Activated CD8-positive, alpha-beta memory T cell treated with anti-CD3 and anti-CD28 coated beads for 24 hours (primary cell): ENCODE results near the gene ATP6V0A4.
"Not testable (repeated sequence)": the region's sequence is repeated elsewhere in the genome, so short reads cannot be mapped to it uniquely, and the experiment has no call there.

Experiments used
- DNase-seq: peaks from one replicate; pipeline ENCODE4 v3.0.0-alpha.2; 2020

ATP6V0A4 gene

GRCh38 chr7:138697535-138698182, 100.3 kb downstream of the ATP6V0A4 start:
- DNase-seq = no peak

GRCh38 chr7:138695776-138696175, 102.2 kb downstream of the ATP6V0A4 start:
- DNase-seq = not testable (repeated sequence)

- no peak for DNase-seq
Observed at GRCh38 chr7:138695106-138695505, 102.9 kb downstream of the ATP6V0A4 start.

- no peak for DNase-seq
Observed at GRCh38 chr7:138691178-138691577, 106.8 kb downstream of the ATP6V0A4 start.

GRCh38 chr7:138690495-138690894, 107.5 kb downstream of the ATP6V0A4 start:
- DNase-seq = no peak

GRCh38 chr7:138688037-138688436, 110.0 kb downstream of the ATP6V0A4 start:
- DNase-seq = not testable (repeated sequence)

- DNase-seq = no peak
Observed at GRCh38 chr7:138684340-138684739, 113.7 kb downstream of the ATP6V0A4 start.

GRCh38 chr7:138679793-138680192, 118.2 kb downstream of the ATP6V0A4 start:
- no peak for DNase-seq

- no peak for DNase-seq
Observed at GRCh38 chr7:138670594-138670993, 127.4 kb downstream of the ATP6V0A4 start.

GRCh38 chr7:138669364-138669763, 128.6 kb downstream of the ATP6V0A4 start:
- DNase-seq = no peak

GRCh38 chr7:138668946-138669345, 129.1 kb downstream of the ATP6V0A4 start:
- DNase-seq = no peak

- DNase-seq = no peak
Observed at GRCh38 chr7:138668229-138668596, 129.8 kb downstream of the ATP6V0A4 start.

- DNase-seq = no peak
Observed at GRCh38 chr7:138667535-138668228, 130.3 kb downstream of the ATP6V0A4 start.

GRCh38 chr7:138666385-138666784, 131.6 kb downstream of the ATP6V0A4 start:
- no peak for DNase-seq

GRCh38 chr7:138665669-138666140, 132.3 kb downstream of the ATP6V0A4 start:
- DNase-seq = no peak

- no peak for DNase-seq
Observed at GRCh38 chr7:138665249-138665648, 132.7 kb downstream of the ATP6V0A4 start.

- DNase-seq = no peak
Observed at GRCh38 chr7:138663725-138664710, 134.0 kb downstream of the ATP6V0A4 start.

- no peak for DNase-seq
Observed at GRCh38 chr7:138662991-138663320, 135.0 kb downstream of the ATP6V0A4 start.

GRCh38 chr7:138662076-138662990, 135.7 kb downstream of the ATP6V0A4 start:
- DNase-seq = no peak

- DNase-seq = no peak
Observed at GRCh38 chr7:138661069-138661635, 136.8 kb downstream of the ATP6V0A4 start.

- no peak for DNase-seq
Observed at GRCh38 chr7:138658889-138659288, 139.1 kb downstream of the ATP6V0A4 start.

GRCh38 chr7:138657854-138658386, 140.1 kb downstream of the ATP6V0A4 start:
- no peak for DNase-seq
